ENCODE measurements around the gene ABAT.
"Not testable (repeated sequence)": the region's sequence is repeated elsewhere in the genome, so short reads cannot be mapped to it uniquely, and the experiment has no call there.

The ABAT gene

GRCh38 chr16:8683640-8684039 lies 9.2 kb downstream of the ABAT start:
- no peak for DNase-seq
- Mint-ChIP-seq H3K4me1 (peaks cover 9% of the 10 kb centered on the region), H3K27me3 (peaks cover 2% of the 10 kb centered on the region), H3K4me3 (no peak overlapping the region), H3K36me3 (ENCODE audit: low read depth) (peaks cover 14% of the 10 kb centered on the region), H3K27ac (no peak overlapping the region), H3K9me3 (peaks cover 10% of the 10 kb centered on the region)
- no peak for ATAC-seq

- Mint-ChIP-seq H3K4me1 (peaks cover 1% of the 10 kb centered on the region), H3K36me3 (ENCODE audit: low read depth) (peaks cover 21% of the 10 kb centered on the region), H3K27ac (no peak overlapping the region), H3K27me3 (no peaks in the 10 kb centered on the region), H3K4me3 (no peak overlapping the region), H3K9me3 (peaks cover 14% of the 10 kb centered on the region)
- DNase-seq (no peak), ATAC-seq (no peak)
Observed at GRCh38 chr16:8685617-8686016, 11.2 kb downstream of the ABAT start.

GRCh38 chr16:8686031-8686621 lies 11.7 kb downstream of the ABAT start:
- Mint-ChIP-seq H3K27me3 (no peaks in the 10 kb centered on the region), H3K9me3 (peaks cover 17% of the 10 kb centered on the region), H3K27ac (no peak overlapping the region), H3K36me3 (ENCODE audit: low read depth) (peaks cover 24% of the 10 kb centered on the region), H3K4me3 (no peak overlapping the region), H3K4me1 (no peaks in the 10 kb centered on the region)
- ATAC-seq (no peak), DNase-seq (no peak)

GRCh38 chr16:8686879-8687278 lies 12.5 kb downstream of the ABAT start:
- H3K9me3 Mint-ChIP-seq: peaks cover 17% of the 10 kb centered on the region
- no peak for ATAC-seq
- H3K4me3 Mint-ChIP-seq: no peak overlapping the region
- H3K36me3 Mint-ChIP-seq (ENCODE audit: low read depth): peaks cover 24% of the 10 kb centered on the region
- no peak overlapping the region for H3K27ac Mint-ChIP-seq
- DNase-seq: no peak
- H3K4me1 Mint-ChIP-seq: no peaks in the 10 kb centered on the region
- no peaks in the 10 kb centered on the region for H3K27me3 Mint-ChIP-seq

- peaks cover 25% of the 10 kb centered on the region for H3K36me3 Mint-ChIP-seq (ENCODE audit: low read depth)
- ATAC-seq (no peak), DNase-seq (no peak)
- H3K27me3 Mint-ChIP-seq: no peaks in the 10 kb centered on the region
- no peak overlapping the region for H3K4me3 Mint-ChIP-seq
- H3K9me3 Mint-ChIP-seq: peaks cover 17% of the 10 kb centered on the region
- H3K27ac Mint-ChIP-seq: no peak overlapping the region
- H3K4me1 Mint-ChIP-seq: no peaks in the 10 kb centered on the region
Observed at GRCh38 chr16:8689686-8690085, 15.3 kb downstream of the ABAT start.

GRCh38 chr16:8691728-8692127 lies 17.3 kb downstream of the ABAT start:
- no peak for DNase-seq
- Mint-ChIP-seq H3K4me1 (no peaks in the 10 kb centered on the region), H3K27ac (no peak overlapping the region), H3K4me3 (no peak overlapping the region), H3K9me3 (peaks cover 17% of the 10 kb centered on the region), H3K36me3 (ENCODE audit: low read depth) (peaks cover 24% of the 10 kb centered on the region), H3K27me3 (no peaks in the 10 kb centered on the region)
- ATAC-seq: no peak

GRCh38 chr16:8694795-8695728 lies 20.6 kb downstream of the ABAT start:
- H3K36me3 Mint-ChIP-seq (ENCODE audit: low read depth): peaks cover 8% of the 10 kb centered on the region
- no peaks in the 10 kb centered on the region for H3K4me1 Mint-ChIP-seq
- DNase-seq (no peak), ATAC-seq (no peak)
- H3K27me3 Mint-ChIP-seq: no peaks in the 10 kb centered on the region
- no peak overlapping the region for H3K4me3 Mint-ChIP-seq
- H3K9me3 Mint-ChIP-seq: peaks cover 8% of the 10 kb centered on the region
- H3K27ac Mint-ChIP-seq: no peak overlapping the region

- H3K9me3 Mint-ChIP-seq: no peaks in the 10 kb centered on the region
- peaks cover 1% of the 10 kb centered on the region for H3K36me3 Mint-ChIP-seq (ENCODE audit: low read depth)
- ATAC-seq (no peak), DNase-seq (no peak)
- H3K27ac Mint-ChIP-seq: no peak overlapping the region
- no peaks in the 10 kb centered on the region for H3K27me3 Mint-ChIP-seq
- no peaks in the 10 kb centered on the region for H3K4me1 Mint-ChIP-seq
- no peak overlapping the region for H3K4me3 Mint-ChIP-seq
Observed at GRCh38 chr16:8696880-8697279, 22.5 kb downstream of the ABAT start.

- Mint-ChIP-seq H3K36me3 (ENCODE audit: low read depth) (peaks cover 1% of the 10 kb centered on the region), H3K4me1 (no peaks in the 10 kb centered on the region), H3K4me3 (no peak overlapping the region), H3K9me3 (no peaks in the 10 kb centered on the region), H3K27me3 (no peaks in the 10 kb centered on the region), H3K27ac (no peak overlapping the region)
- DNase-seq (no peak), ATAC-seq (no peak)
Observed at GRCh38 chr16:8697965-8698364, 23.5 kb downstream of the ABAT start.

GRCh38 chr16:8703693-8704092 lies 29.3 kb downstream of the ABAT start:
- no peaks in the 10 kb centered on the region for H3K36me3 Mint-ChIP-seq (ENCODE audit: low read depth)

GRCh38 chr16:8704098-8704497 lies 29.7 kb downstream of the ABAT start:
- H3K36me3 Mint-ChIP-seq (ENCODE audit: low read depth): no peaks in the 10 kb centered on the region

More at GRCh38 chr16:8703693-8704092, 29.3 kb downstream of the ABAT start:
- H3K27me3 Mint-ChIP-seq: no peaks in the 10 kb centered on the region
- DNase-seq (no peak), ATAC-seq (no peak)
- no peak overlapping the region for H3K4me3 Mint-ChIP-seq
- H3K27ac Mint-ChIP-seq: no peak overlapping the region
- H3K4me1 Mint-ChIP-seq: no peaks in the 10 kb centered on the region
- H3K9me3 Mint-ChIP-seq: no peaks in the 10 kb centered on the region

GRCh38 chr16:8705100-8705822 lies 30.8 kb downstream of the ABAT start:
- not testable (repeated sequence) for H3K27ac Mint-ChIP-seq; H3K4me1 Mint-ChIP-seq; DNase-seq; H3K4me3 Mint-ChIP-seq; H3K27me3 Mint-ChIP-seq; H3K36me3 Mint-ChIP-seq (ENCODE audit: low read depth); ATAC-seq; H3K9me3 Mint-ChIP-seq

More at GRCh38 chr16:8704098-8704497, 29.7 kb downstream of the ABAT start:
- DNase-seq: no peak
- no peaks in the 10 kb centered on the region for H3K9me3 Mint-ChIP-seq
- H3K4me1 Mint-ChIP-seq: no peaks in the 10 kb centered on the region
- H3K4me3 Mint-ChIP-seq: no peak overlapping the region
- no peak overlapping the region for H3K27ac Mint-ChIP-seq
- ATAC-seq: no peak
- no peaks in the 10 kb centered on the region for H3K27me3 Mint-ChIP-seq

- ATAC-seq (no peak), DNase-seq (no peak)
- Mint-ChIP-seq H3K27me3 (no peaks in the 10 kb centered on the region), H3K4me3 (no peak overlapping the region), H3K4me1 (no peaks in the 10 kb centered on the region), H3K9me3 (no peaks in the 10 kb centered on the region), H3K27ac (no peak overlapping the region), H3K36me3 (ENCODE audit: low read depth) (no peaks in the 10 kb centered on the region)
Observed at GRCh38 chr16:8708536-8708935, 34.1 kb downstream of the ABAT start.

- ATAC-seq (no peak), DNase-seq (no peak)
- Mint-ChIP-seq H3K27ac (no peak overlapping the region), H3K4me1 (no peaks in the 10 kb centered on the region), H3K36me3 (ENCODE audit: low read depth) (peaks cover 10% of the 10 kb centered on the region), H3K4me3 (no peak overlapping the region), H3K9me3 (no peaks in the 10 kb centered on the region), H3K27me3 (no peaks in the 10 kb centered on the region)
Observed at GRCh38 chr16:8712589-8713361, 38.4 kb downstream of the ABAT start.

Data from activated naive CD8-positive, alpha-beta T cell treated with anti-CD3 and anti-CD28 coated beads, Interleukin-2, amount 50 U/mL, for 24 hours (primary cell).